Left ventricle myocardium inferior (tissue), 1 donor: ENCODE data around the gene ELSPBP1. TPM values are rescaled to one million over a fixed set of nuclear protein-coding genes. Genes with fewer than 3 reads are reported as not detected.

Source experiments
- total RNA-seq: library from RNA; stranded (reverse); fragmentation: NEBNext Ultra II Directional; extraction: Animal tissue kit (Norgen Biotek cat#: 25700); gene quantifications from one replicate; pipeline ENCODE4 v1.2.1, GENCODE V29; 2021
- donor health status: DM: no; HTN: yes; CAD: no; lungs with severe emphysema.

Gene ELSPBP1
- total RNA-seq, 1 donor from 2014 or later: not detected

Other genes with a start within 250 kb of the ELSPBP1 start
- 169 TPM for gene NOP53, start 249.1 kb upstream of the ELSPBP1 start, total RNA-seq
- 1,019 TPM for gene SELENOW, start 215.9 kb upstream of the ELSPBP1 start, total RNA-seq
- not detected for gene TPRX1, start 190.1 kb upstream of the ELSPBP1 start, total RNA-seq
- gene CRX, start 172.7 kb upstream of the ELSPBP1 start, total RNA-seq: not detected
- not detected for gene TPRX2, start 135.4 kb upstream of the ELSPBP1 start, total RNA-seq
- not detected for gene SULT2A1, start 108.3 kb upstream of the ELSPBP1 start, total RNA-seq
- gene BSPH1, start 2.5 kb upstream of the ELSPBP1 start, total RNA-seq: not detected
- not detected for gene CABP5, start 49.4 kb downstream of the ELSPBP1 start, total RNA-seq
- gene PLA2G4C, start 116.2 kb downstream of the ELSPBP1 start, total RNA-seq: 35.3 TPM
- gene LIG1, start 175.7 kb downstream of the ELSPBP1 start, total RNA-seq: 3.4 TPM
- gene ZSWIM9, start 176.0 kb downstream of the ELSPBP1 start, total RNA-seq: 7.6 TPM